Transverse colon (tissue), 4 donors: ENCODE measurements around the gene PTPN2. TPM values are rescaled to one million over a fixed set of nuclear protein-coding genes. Genes with fewer than 3 reads are reported as not detected.

Experiments used
- DNase-seq: peaks from one replicate; pipeline ENCODE4 v3.0.0-alpha.2; 2019
- H3K27ac ChIP-seq, 4 donors: fragments of 200-600 bp; sonication (generic); 2 replicates each; pipeline ENCODE4 v1.5.1; 2016 to 2018; ENCODE audit warnings: inconsistent platforms in 4 of 4
- H3K27me3 ChIP-seq: fragments of 200-600 bp; sonication (generic); 2 replicates; pipeline ENCODE4 v1.5.1; 2017; ENCODE audit warnings: inconsistent platforms
- H3K36me3 ChIP-seq, 4 donors: fragments of 200-600 bp; sonication (generic); 2 replicates each; pipeline ENCODE4 v1.5.1; 2017 to 2019; ENCODE audit warnings: inconsistent platforms in 4 of 4
- H3K4me1 ChIP-seq, 4 donors: fragments of 200-600 bp; sonication (generic); 2 replicates each; pipeline ENCODE4 v1.5.1; 2017 to 2020; ENCODE audit warnings: inconsistent platforms in 4 of 4
- H3K4me3 ChIP-seq, 4 donors: fragments of 200-600 bp; sonication (generic); 1 replicate in 1 of 4; 2 replicates in 3 of 4; pipeline versions ENCODE4 v1.5.1 to v1.6.1; 2017 to 2019; ENCODE audit warnings: inconsistent platforms in 4 of 4
- H3K9me3 ChIP-seq, 2 donors: fragments of 200-600 bp; sonication (generic); 2 replicates each; pipeline ENCODE4 v1.5.1; 2017 to 2019; ENCODE audit warnings: inconsistent platforms in 2 of 2
- CTCF ChIP-seq, 5 experiments: fragments of 200-600 bp in 3 of 5; fragments of 450-650 bp in 2 of 5; sonication (generic) in 3 of 5; IDR thresholded peaks; 1 replicate in 2 of 5; 2 replicates in 3 of 5; pipeline ENCODE4 v1.5.1; 2016 to 2017; ENCODE audit warnings: antibody characterized with exemption in 5 of 5, inconsistent platforms in 3 of 5, mild to moderate bottlenecking in 2 of 5, moderate library complexity in 1 of 5
- EP300 ChIP-seq: sonication (generic); formaldehyde crosslinking; IDR thresholded peaks from one replicate; pipeline ENCODE4 v1.6.1; 2017; ENCODE audit warnings: antibody characterized with exemption, low read depth
- POLR2A ChIP-seq: fragments of 450-650 bp; IDR thresholded peaks from one replicate; pipeline ENCODE4 v1.6.1; 2016; ENCODE audit warnings: antibody characterized with exemption, mild to moderate bottlenecking, moderate library complexity
- POLR2AphosphoS5 ChIP-seq, 3 donors: sonication (generic); formaldehyde crosslinking; IDR thresholded peaks; one replicate each; pipeline ENCODE4 v1.6.1; 2016; ENCODE audit warnings: antibody characterized with exemption in 3 of 3
- WGBS, 2 donors: methylation state at CpG; one replicate each; pipeline ENCODE4 v1.1.5; 2018; ENCODE audit warnings: low coverage in 1 of 2; 5-methylcytosine and 5-hydroxymethylcytosine counted together
- in situ Hi-C, 4 donors: fragments of 200-750 bp; cut with MboI; loops; one replicate each; pipeline versions ENCODE4 v1.15.0 to v1.15.1; 2017; ENCODE audit warnings: low sequenced_read_pairs in 3 of 4, low pct_ligation_motif_present in 1 of 4, low pct_unique_long_range_greater_than_20kb in 1 of 4
- intact Hi-C: fragments of 100-400 bp; cut with DNase I; formaldehyde crosslinking; loops from one replicate; pipeline ENCODE4 v1.15.1; 2023; ENCODE audit warnings: low total_unique reads
- total RNA-seq, 4 donors: library from RNA; depleted of rRNA; stranded (reverse); fragments of >200 nt; gene quantifications; one replicate each; pipeline ENCODE4 v1.1.0, GENCODE V29; 2016

PTPN2 gene
- total RNA-seq, 4 donors from 2014 or later: 10.5 to 65.7 (median 46.1) TPM

DNA sequence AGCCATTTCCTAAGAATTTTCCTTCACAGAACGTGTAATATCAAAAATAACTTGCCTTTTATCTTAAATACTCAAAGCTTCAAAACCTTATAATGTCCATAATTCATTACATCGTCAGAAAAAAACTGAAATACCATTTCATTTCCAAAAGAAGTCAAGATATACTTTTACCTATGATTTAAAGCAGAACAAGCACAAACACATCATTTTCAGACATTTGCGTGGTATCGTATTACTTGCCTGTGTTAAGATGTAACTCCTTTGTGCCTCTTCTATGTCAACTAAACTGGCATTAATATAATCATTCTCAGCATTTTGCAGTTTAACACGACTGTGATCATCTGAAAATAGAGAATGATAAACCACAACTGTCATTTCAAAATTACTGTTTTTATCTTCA is 47.5 kb downstream of the PTPN2 start:
- H3K4me3 ChIP-seq: no peak overlapping the region
- WGBS, 2 donors: 78 to 82% methylated on average over 5 of the region's 5 CpGs
- intact Hi-C loops: no loop called here
- TF ChIP-seq POLR2A: no peak
- TF ChIP-seq CTCF (IDR thresholded peaks at IDR 0.05): no peak
- no peak for TF ChIP-seq POLR2AphosphoS5 (IDR thresholded peaks at IDR 0.05)
- no peak for TF ChIP-seq EP300
- peaks cover 0 to 10% (median 2%) of the 10 kb centered on the region in 4 donors for H3K36me3 ChIP-seq
- no peak for DNase-seq
- peaks cover 4 to 41% (median 15%) of the 10 kb centered on the region in 4 donors for H3K4me1 ChIP-seq
- no peak overlapping the region for H3K27ac ChIP-seq
- no peaks in the 10 kb centered on the region for H3K27me3 ChIP-seq
- in situ Hi-C loops: loop anchor here in 1 of 4 donors (10.0 kb wide), 1 partner anchor 48 kb away; the partner anchor contains the start of gene PTPN2
- no peaks in the 10 kb centered on the region for H3K9me3 ChIP-seq

DNA sequence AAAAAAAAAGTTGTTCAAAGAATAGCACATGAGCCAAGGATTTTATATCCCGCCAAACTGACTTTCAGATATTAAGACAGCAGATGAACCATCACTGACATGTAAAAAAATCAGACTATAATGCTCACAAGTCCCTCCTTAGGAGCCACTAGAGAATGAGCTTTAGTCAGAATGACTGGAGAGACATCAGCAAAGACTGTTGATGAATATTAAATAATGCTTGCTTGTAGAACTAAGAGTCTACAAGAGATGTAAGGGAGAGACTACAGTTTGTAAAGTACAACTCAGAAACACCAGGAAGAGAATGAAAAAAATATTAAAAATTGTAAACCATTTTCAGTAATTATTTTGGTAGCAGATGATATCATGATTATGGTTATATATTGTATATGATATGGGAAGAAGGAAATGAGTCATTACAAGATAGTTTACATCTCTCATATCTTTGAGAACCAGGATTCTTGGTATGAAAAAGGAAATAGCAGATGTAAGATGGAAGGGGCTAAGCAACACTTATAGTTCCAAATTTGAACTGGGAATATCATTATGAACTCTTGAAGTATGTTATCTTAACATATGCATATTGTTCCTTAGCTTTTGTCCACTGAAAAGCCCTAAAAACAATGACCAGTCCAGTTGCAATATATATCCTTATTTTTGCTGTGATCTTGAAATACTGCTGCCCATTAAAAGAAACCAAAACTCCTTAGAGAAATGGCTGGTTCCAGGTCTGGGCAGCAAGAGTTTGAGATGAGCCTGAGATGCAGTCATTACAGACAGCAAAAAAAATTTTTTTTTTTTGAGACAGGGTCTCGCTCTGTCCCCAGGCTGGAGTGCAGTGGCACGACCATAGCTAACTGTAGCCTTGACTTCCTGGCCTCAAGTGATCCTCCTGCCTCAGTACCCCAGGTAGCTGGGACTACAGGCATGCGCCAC is 55.7 kb downstream of the PTPN2 start:
- Histone ChIP-seq H3K4me3 (no peak overlapping the region), H3K9me3 (peaks cover 11 to 16% of the 10 kb centered on the region in 2 donors), H3K27me3 (no peaks in the 10 kb centered on the region), H3K27ac (no peak overlapping the region), H3K4me1 (no peaks in the 10 kb centered on the region), H3K36me3 (peaks cover 0 to 29% (median 11%) of the 10 kb centered on the region in 4 donors)
- in situ Hi-C loops (no loop called here), intact Hi-C loops (no loop called here)
- no peak for TF ChIP-seq POLR2AphosphoS5 (IDR thresholded peaks at IDR 0.05)
- no peak for TF ChIP-seq POLR2A
- no peak for TF ChIP-seq CTCF (IDR thresholded peaks at IDR 0.05)
- TF ChIP-seq EP300: no peak
- 99 to 100% methylated on average over 1 to 4 of the region's 4 CpGs for WGBS, 2 donors
- DNase-seq: no peak

DNA sequence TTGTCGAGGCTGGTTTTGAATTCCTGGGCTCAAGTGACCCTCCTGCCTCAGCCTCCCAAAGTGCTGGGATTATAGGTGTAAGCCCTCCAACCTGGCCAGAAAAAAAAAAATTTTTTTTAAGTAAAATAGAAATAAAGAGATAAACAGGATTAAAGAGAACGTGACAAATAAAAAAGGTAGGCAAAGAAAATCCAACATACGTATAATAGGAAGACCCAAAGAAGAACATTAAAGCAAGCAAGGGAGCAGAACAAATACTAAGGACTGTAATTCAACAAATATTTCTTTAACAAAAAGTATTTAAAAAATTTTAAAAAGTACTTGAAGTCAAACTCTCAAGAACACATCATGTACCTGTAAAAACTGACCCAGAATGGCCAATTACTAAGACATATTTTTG is 56.4 kb downstream of the PTPN2 start:
- WGBS, 2 donors: 96 to 98% methylated on average over 3 of the region's 3 CpGs
- in situ Hi-C loops: no loop called here

GRCh38 chr18:12825230-12825629 is 58.8 kb downstream of the PTPN2 start:
- peaks cover 11 to 16% of the 10 kb centered on the region in 2 donors for H3K9me3 ChIP-seq
- intact Hi-C loops: no loop called here
- no peak for DNase-seq

More for the DNA sequence above, 56.4 kb downstream of the PTPN2 start:
- intact Hi-C loops: no loop called here
- Histone ChIP-seq H3K4me3 (no peak overlapping the region), H3K36me3 (peaks cover 0 to 29% (median 11%) of the 10 kb centered on the region in 4 donors), H3K27me3 (no peaks in the 10 kb centered on the region), H3K27ac (no peak overlapping the region), H3K9me3 (peaks cover 11 to 16% of the 10 kb centered on the region in 2 donors), H3K4me1 (no peaks in the 10 kb centered on the region)
- DNase-seq: no peak
- no peak for TF ChIP-seq CTCF (IDR thresholded peaks at IDR 0.05)
- no peak for TF ChIP-seq POLR2A

More at GRCh38 chr18:12825230-12825629, 58.8 kb downstream of the PTPN2 start:
- TF ChIP-seq POLR2AphosphoS5 (IDR thresholded peaks at IDR 0.05): no peak
- no peak for TF ChIP-seq CTCF (IDR thresholded peaks at IDR 0.05)
- TF ChIP-seq POLR2A: no peak
- no peak for TF ChIP-seq EP300
- Histone ChIP-seq H3K4me1 (peaks cover 0 to 5% (median 0%) of the 10 kb centered on the region in 4 donors), H3K4me3 (no peak overlapping the region), H3K27ac (no peak overlapping the region), H3K36me3 (peaks cover 0 to 29% (median 11%) of the 10 kb centered on the region in 4 donors), H3K27me3 (no peaks in the 10 kb centered on the region)
- in situ Hi-C loops: no loop called here
- WGBS, 2 donors: 84 to 88% methylated on average over 2 of the region's 2 CpGs
